T-helper 2 cell treated with Interferon-gamma antibody and Interleukin-4, amounts not matched to agents 100 ng/mL and 5 ng/mL, for 36 hours (primary cell): ENCODE measurements around the gene PDE9A. TPM values are rescaled to one million over a fixed set of nuclear protein-coding genes. Genes with fewer than 3 reads are reported as not detected.

ENCODE experiments used
- intact Hi-C: fragments of 100-400 bp; cut with micrococcal nuclease; formaldehyde crosslinking; loops from one replicate; pipeline ENCODE4 v1.15.1; 2023
- total RNA-seq: library from RNA; stranded (reverse); gene quantifications from 2 replicates; pipeline ENCODE4 v1.2.3, GENCODE V29; 2022

The PDE9A gene
- total RNA-seq, 1 donor from 2014 or later = 12.6 TPM

DNA sequence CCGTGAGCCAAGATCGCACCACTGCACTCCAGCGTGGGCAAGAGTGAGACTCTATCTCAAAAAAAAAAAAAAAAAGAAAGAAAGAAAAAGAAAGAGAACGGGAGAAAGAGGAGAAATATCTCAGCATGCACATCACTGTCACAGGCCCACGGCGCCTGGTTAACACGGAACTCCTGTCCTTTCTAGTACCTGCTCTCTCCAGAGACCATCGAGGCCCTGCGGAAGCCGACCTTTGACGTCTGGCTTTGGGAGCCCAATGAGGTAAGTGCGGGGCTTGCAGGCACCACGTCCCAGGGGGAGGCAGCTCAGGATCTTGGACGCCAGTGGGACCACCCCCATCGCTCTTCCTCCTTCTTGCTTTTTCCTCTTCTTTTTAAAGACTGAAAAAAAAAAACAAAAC is 100.4 kb downstream of the PDE9A start:
- intact Hi-C loops = loop anchor here (10.0 kb wide), 1 partner anchor 159 kb away; no protein-coding TSS in a partner anchor

- intact Hi-C loops = loop anchor here (10.0 kb wide), 1 partner anchor 160 kb away; no protein-coding TSS in a partner anchor
Measured at GRCh38 chr21:42754270-42754933, 101.0 kb downstream of the PDE9A start.

DNA sequence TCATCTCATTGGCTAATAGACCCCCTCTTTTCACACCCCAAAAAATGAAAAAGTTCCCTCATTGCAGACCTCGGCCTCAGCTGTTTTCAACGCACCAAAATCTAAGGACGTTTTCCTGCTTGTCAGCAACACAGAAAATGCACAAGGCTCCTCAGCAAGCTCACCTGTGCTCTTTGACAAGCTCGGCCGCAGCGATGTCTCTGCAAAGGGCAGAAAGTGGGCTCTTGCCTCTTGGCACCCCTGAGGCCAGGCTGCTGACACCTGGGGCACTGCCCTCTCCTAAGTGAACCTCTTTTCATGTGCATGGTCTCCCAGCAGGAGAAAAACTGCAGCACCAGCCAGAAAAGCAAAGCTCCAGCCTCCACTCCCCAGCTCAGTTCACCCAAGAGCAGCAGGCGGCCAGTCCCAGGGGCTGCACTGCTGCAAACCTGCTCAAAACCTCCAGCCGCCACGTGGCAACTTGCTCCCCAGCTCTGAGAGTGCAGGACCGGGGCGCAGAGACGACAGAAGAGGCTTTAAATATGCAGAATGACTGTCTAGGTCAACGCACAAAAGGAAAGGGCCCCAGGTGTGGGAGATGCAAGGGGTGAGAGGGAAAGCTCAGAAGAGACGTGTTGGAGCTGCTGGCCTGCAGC is 101.7 kb downstream of the PDE9A start:
- intact Hi-C loops = loop anchor here (10.0 kb wide), 1 partner anchor 160 kb away; no protein-coding TSS in a partner anchor

GRCh38 chr21:42755766-42756579 is 102.6 kb downstream of the PDE9A start:
- intact Hi-C loops = loop anchor here (10.0 kb wide), 1 partner anchor 161 kb away; no protein-coding TSS in a partner anchor

- intact Hi-C loops = loop anchor here (10.0 kb wide), 1 partner anchor 162 kb away; no protein-coding TSS in a partner anchor
Measured at GRCh38 chr21:42756580-42757250, 103.3 kb downstream of the PDE9A start.

DNA sequence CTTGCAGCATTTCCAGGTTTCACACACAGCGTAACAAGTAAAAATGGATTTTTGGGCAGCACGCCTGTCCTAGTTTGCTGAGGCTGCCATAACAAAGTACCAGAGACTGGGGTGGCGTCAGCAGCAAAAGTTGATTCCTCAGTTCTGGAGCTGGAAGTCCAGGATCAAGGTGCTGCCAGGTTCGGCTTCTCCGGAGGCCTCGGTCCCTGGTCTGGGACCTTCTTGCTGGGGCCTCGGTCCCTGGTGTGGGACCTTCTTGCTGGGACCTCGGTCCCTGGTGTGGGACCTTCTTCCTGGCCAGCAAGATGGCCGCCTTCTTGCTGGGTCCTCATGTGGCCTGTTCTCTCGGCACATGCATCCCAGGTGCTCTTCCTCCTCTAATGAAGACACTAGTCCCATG is 104.0 kb downstream of the PDE9A start:
- intact Hi-C loops = loop anchor here (10.0 kb wide), 1 partner anchor 163 kb away; no protein-coding TSS in a partner anchor

GRCh38 chr21:42757826-42758655 is 104.6 kb downstream of the PDE9A start:
- intact Hi-C loops = loop anchor here (10.0 kb wide), 1 partner anchor 163 kb away; no protein-coding TSS in a partner anchor

GRCh38 chr21:42758721-42759593 is 105.5 kb downstream of the PDE9A start:
- intact Hi-C loops = loop anchor here (10.0 kb wide), 1 partner anchor 164 kb away; no protein-coding TSS in a partner anchor

GRCh38 chr21:42759594-42759927 is 106.1 kb downstream of the PDE9A start:
- intact Hi-C loops = loop anchor here (10.0 kb wide), 1 partner anchor 165 kb away; no protein-coding TSS in a partner anchor

DNA sequence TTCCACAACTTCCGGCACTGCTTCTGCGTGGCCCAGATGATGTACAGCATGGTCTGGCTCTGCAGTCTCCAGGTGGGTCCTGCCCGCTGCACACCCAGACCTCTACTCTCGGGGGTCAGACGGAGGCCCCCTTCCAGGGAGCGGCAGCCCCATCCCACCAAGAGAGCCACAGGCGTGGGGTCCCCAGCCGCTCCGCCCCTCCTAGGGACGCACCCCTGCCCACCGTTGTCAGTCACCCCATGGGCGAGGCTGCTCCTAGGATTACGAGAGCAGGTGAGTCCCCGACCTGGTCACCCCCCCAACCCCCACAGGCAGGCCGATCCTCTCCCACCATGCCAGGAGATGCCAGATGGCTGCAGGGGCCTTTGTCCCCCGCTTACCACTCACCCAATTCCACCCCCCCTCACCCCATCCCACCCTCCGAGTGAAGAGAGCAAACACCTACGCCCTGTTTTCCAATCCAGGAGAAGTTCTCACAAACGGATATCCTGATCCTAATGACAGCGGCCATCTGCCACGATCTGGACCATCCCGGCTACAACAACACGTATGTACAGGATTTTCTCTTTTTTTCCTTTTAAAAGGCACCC is 107.0 kb downstream of the PDE9A start:
- intact Hi-C loops = no loop called here

GRCh38 chr21:42760951-42761751 is 107.7 kb downstream of the PDE9A start:
- intact Hi-C loops = no loop called here

DNA sequence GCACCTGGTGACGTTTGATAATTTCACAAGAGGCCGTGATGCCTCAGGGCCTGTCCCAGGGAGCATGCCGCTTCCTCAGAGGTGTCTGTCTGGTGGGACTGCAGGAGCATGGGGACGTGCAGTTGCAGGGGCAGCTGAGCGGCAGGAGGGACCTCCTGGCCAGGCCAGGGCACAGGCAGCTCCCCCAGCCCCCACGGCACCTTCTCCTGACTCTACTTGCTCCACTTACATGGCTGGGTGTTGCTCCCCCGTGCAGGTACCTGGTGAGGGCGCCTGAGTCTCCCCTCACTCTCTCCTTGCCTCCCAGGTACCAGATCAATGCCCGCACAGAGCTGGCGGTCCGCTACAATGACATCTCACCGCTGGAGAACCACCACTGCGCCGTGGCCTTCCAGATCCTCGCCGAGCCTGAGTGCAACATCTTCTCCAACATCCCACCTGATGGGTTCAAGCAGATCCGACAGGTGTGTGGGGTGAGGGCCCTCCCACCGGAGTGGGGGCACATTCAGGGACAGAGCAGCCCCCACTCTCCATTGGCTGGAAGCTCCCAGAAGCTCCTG is 108.4 kb downstream of the PDE9A start:
- intact Hi-C loops = no loop called here

DNA sequence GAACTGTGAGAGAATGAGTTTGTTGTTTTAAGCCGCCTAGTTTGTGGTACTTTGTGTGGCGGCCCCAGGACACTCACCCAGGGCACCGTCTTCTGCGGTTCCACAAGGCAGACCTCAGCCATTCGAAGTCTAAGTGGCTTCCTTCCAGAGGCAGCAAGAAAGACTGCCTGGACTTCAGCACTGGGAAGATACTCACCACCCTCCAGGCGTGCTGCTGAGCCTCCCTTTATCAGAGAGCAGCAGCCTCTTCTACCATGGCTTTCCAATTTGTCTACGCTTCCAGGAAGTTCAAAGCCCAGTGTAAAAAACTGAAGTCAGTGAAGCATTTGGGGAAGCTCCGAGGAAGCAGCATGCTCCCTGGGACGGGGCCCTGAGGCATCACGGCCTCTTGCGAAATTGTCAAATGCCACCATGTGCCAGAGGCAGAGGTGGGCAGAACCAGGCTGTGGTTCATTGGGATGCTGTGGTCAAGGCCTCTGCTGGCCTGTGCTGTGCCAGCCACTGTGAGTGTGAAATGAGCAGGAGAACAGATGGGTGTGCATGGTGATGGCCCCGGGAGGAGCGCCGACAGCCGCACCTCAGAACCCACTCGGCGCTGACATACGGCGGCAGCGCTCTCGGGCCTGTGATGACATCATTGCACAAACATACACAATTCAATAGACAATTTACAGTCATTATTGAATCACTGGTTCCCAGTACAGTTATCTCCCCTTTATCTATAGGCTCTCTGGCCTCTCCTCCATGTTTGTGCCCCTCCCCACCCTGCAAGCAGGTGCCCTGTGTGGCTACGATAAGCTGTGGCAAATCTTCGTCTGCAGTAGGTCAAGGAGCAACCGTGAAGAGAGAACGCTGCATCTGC is 110.4 kb downstream of the PDE9A start:
- intact Hi-C loops = no loop called here

GRCh38 chr21:42764443-42764760 is 111.0 kb downstream of the PDE9A start:
- intact Hi-C loops = no loop called here

GRCh38 chr21:42764883-42765282 is 111.5 kb downstream of the PDE9A start:
- intact Hi-C loops = no loop called here

DNA sequence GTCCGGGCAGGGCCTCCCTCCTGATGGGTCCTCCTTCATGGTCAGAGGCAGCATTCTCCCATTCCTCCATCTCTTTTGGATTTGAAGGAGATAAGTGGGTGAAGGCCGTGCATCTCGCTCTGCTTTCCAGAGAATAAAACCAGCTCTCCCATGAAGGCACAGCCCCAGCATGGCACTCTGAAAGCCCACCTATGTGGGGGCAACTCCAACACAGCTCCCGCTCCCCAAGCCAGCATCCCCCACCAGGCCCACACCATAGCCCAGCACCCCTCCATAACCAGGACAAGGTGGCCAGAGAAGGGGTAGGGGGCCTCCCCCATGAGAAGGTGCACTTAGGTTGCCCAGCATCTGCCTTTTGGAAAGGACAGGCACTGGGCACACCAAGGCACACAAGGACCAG is 112.2 kb downstream of the PDE9A start:
- intact Hi-C loops = no loop called here
